Epithelial cell of esophagus (primary cell): Measurements from ENCODE around the gene RAB28.

Experiments
- DNase-seq: peaks from one replicate; pipeline ENCODE4 v3.0.0; 2010; ENCODE audit warnings: low read depth
- H3K4me3 ChIP-seq: 2 replicates; pipeline ENCODE4 v1.5.1; 2011; ENCODE audit warnings: mild to moderate bottlenecking, low read length, control low read depth
- TF ChIP-seq, protein P1 (sequence below): IDR thresholded peaks from 2 replicates; pipeline ENCODE4 v1.5.1; 2011; ENCODE audit warnings: low read depth, mild to moderate bottlenecking, low read length, control low read depth, inconsistent platforms; ENCODE audit not compliant: insufficient read depth; ENCODE audit errors: missing control alignments

RAB28 gene

DNA sequence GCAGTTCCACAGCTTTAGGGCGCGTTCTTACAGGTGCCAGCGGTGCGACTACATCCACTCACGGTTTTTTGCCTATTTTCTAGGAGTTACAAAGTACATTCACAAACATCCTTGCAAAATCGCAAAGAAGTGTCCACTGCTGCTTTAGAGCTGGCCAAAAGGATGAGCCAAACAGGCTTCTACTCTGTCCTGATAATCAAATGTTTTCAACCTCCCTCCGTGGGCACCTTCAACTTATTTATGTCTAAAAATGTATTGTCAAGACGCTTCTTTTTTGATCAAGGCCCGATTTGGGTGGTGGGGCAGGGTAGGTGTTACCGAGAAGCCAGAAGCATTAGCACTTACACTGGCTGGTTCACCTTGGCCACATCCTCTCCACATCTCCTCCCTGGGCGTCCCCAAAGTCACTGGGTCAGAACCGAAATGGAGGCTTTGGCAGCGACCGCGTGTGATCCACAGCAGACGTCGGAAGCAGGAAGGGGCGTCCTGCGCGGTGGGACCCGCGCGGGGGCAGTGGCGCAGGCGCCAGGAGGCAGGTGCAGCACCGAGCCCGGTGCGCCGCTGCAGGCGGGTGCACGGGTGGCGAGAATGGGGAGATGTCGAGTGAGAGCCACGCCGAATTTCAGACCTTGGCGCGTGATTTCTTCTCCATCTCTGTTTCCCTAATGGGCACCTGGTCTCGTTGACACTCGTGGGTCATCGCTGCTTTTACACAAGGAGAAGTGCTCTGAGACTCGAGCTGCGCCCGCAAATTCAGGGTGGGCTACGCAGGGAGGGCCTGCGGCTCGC is 43.2 kb upstream of the RAB28 start:
- TF ChIP-seq, protein P1, sequence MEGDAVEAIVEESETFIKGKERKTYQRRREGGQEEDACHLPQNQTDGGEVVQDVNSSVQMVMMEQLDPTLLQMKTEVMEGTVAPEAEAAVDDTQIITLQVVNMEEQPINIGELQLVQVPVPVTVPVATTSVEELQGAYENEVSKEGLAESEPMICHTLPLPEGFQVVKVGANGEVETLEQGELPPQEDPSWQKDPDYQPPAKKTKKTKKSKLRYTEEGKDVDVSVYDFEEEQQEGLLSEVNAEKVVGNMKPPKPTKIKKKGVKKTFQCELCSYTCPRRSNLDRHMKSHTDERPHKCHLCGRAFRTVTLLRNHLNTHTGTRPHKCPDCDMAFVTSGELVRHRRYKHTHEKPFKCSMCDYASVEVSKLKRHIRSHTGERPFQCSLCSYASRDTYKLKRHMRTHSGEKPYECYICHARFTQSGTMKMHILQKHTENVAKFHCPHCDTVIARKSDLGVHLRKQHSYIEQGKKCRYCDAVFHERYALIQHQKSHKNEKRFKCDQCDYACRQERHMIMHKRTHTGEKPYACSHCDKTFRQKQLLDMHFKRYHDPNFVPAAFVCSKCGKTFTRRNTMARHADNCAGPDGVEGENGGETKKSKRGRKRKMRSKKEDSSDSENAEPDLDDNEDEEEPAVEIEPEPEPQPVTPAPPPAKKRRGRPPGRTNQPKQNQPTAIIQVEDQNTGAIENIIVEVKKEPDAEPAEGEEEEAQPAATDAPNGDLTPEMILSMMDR = no peak
- DNase-seq = no peak
- no peak overlapping the region for H3K4me3 ChIP-seq

DNA sequence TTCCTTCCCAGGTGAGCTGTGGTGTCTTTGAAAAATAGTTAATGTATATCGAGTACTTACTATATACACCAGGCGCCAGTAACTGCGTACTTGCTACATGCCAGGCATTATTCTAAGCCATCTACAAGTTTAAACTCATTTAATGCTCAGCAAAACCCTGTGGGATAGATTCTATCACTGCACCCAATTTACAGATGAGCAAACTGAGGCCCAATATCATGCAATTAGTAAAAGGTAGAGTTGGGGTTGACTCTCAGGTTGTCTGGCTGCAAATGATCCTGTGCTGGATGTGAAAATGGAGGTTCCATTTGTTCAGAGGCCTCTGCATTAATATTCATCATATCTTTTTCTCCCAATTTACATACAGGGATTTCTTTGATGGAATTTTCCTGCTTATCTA is 42.5 kb upstream of the RAB28 start:
- no peak for DNase-seq
- H3K4me3 ChIP-seq = no peak overlapping the region
- TF ChIP-seq, protein P1 = no peak

DNA sequence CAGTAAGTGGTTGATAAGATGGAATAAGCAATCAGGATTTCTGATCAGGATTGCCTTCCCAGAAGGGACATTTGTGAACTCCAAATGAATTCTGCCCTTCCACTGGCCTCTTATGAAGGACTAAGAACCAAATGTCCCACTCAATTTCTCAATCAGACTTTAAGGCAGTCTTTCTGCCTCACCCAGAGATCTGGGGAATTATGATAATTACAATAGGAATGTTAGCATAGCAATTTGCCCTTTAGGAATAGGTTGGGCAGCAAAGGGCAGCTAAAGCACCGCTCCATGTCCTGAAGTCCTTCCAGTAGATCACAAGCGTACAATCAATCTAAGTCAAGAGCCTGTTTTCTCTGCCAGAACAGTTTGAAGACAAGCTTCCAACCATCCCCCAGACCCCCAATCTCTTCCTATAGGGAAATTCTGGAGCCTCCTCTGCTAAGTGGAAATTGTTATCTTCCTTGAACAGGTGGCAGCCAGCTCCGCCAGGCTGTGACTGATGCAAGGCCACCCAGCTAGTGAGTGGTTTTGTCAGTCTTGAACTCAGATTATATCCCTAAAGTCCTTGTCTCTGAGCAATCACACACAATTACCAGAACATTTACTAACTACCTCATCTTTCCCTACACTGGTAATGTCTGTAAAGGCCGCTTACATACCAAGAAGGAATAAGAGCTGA is 41.6 kb upstream of the RAB28 start:
- no peak overlapping the region for H3K4me3 ChIP-seq
- TF ChIP-seq, protein P1 = no peak

DNA sequence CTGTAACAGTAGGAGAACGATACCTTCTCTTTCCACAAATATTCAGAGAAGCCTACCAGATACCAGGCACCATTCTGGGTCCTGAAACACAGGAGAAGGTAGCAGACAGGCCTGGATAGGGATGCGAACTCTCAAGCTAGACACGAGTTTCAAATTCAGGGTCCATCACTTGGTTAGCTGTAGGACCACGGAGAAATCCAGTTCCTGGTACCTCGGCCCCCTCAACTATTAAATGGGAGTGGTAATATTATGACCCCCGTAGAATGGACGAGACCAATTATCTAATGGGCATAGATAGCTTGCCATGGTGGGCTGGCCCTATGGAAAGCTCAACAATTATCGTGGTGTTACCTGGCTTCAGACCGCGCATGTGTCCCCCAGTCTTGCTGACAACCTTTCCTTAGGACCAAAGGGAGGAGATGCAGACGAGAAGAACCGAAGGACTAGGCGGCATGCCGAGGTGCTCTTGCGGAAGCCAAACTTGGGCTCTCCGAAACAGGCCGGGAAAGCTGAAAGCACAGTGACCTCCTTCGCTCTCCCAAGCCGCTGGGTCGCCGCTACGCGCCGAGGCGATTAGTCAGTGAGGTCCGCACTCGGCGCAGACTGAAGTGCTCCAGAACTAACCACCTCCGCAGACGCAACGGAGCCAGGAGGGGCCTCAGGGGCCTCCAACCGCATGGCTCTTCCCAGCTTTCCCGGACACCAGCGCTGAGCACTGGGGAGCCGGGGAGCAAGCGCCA is 40.5 kb upstream of the RAB28 start:
- DNase-seq = no peak
- no peak overlapping the region for H3K4me3 ChIP-seq
- TF ChIP-seq, protein P1 = no peak

More for the DNA sequence above, 41.6 kb upstream of the RAB28 start:
- DNase-seq = no peak

DNA sequence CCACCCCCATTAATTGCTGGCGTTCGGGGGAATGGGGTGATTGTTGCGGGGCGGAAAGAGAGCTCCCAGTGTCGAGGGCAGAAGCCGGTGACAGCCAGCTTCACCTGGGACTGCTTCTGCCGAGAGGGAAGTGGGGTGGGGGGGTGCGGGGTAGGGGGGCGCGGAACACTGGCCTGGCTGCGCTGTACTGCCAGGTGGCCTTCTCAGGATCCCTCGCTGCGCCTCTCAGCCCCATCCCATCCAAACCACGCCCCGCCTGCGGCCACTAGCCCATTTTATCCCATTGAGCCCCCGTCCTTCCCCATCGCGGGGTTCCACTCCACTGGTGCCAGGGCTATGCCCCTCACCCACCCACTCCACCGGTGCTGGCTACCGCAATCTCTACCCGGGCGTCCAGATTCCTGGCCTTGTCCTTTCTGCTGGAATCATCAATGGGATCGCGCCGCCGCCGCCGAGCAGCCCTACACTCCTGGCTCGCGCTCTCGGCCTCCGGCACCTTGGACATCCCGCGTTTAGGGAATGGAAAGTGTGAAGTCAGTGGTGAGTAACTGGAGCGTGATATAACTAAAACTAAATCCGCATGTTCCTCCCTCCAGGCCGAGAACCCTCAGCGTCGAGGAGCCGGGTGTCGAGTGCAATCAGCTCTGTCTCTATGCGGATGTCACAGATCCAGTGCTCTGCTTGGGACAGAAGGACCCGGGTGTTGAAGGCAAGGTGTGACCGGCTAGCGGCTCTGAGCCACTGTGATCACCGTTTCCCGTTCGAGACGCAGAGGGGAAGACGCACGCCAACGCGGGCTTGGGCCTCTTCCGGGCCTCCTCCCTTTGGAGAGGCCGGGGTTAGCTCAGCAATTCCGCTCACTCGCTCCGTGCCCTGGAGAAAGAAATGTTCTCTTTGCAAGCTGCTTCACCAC is 39.7 kb upstream of the RAB28 start:
- H3K4me3 ChIP-seq = no peak overlapping the region
- DNase-seq = no peak
- TF ChIP-seq, protein P1 = no peak

DNA sequence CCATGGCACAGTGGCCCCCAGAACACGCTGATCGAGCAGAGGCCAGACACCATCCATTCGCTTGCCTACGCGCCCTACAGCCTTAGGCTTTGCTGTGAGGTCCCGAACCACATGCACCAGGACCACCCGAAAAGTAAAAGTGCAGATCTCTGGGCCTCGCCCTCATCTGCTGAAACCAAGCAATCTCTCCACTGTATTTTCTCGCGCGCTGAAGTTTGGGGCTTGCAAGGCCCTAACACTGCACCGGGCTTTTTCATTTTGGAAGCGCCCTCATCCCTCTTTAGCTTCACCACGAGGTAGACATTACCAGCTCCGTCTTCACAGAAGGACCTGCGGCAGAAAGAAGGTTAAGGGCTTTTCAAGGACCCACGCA is 39.0 kb upstream of the RAB28 start:
- no peak for DNase-seq
- no peak overlapping the region for H3K4me3 ChIP-seq
- TF ChIP-seq, protein P1 = no peak
